ENCODE data around the gene CRYGA.

DNA sequence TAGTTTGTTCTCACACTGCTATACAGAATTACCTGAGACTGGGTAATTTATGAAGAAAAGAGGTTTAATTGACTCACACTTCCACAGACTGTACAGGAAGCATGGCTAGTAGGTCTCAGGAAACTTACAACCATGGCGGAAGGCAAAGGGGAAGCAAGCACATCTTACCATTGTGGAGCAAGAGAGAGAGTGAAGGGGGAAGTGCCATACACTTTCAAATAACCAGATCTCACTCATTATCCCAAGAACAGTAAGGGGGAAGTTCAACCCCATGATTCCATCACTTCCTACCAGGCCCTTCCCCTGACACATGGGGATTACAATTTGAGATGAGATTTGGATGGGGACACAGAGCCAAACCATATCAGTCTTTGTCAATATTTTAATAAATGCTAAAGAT lies 12.4 kb downstream of the CRYGA start:
- TF ChIP-seq, protein P1, sequence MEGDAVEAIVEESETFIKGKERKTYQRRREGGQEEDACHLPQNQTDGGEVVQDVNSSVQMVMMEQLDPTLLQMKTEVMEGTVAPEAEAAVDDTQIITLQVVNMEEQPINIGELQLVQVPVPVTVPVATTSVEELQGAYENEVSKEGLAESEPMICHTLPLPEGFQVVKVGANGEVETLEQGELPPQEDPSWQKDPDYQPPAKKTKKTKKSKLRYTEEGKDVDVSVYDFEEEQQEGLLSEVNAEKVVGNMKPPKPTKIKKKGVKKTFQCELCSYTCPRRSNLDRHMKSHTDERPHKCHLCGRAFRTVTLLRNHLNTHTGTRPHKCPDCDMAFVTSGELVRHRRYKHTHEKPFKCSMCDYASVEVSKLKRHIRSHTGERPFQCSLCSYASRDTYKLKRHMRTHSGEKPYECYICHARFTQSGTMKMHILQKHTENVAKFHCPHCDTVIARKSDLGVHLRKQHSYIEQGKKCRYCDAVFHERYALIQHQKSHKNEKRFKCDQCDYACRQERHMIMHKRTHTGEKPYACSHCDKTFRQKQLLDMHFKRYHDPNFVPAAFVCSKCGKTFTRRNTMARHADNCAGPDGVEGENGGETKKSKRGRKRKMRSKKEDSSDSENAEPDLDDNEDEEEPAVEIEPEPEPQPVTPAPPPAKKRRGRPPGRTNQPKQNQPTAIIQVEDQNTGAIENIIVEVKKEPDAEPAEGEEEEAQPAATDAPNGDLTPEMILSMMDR (IDR thresholded peaks at IDR 0.05): no peak
- TF ChIP-seq POLR2A (IDR thresholded peaks at IDR 0.05): no peak

Data from testis (tissue), 2 donors.